ENCODE measurements around the gene ELOVL1.
"Not testable (repeated sequence)": the region's sequence is repeated elsewhere in the genome, so short reads cannot be mapped to it uniquely, and the experiment has no call there.

The ELOVL1 gene

DNA sequence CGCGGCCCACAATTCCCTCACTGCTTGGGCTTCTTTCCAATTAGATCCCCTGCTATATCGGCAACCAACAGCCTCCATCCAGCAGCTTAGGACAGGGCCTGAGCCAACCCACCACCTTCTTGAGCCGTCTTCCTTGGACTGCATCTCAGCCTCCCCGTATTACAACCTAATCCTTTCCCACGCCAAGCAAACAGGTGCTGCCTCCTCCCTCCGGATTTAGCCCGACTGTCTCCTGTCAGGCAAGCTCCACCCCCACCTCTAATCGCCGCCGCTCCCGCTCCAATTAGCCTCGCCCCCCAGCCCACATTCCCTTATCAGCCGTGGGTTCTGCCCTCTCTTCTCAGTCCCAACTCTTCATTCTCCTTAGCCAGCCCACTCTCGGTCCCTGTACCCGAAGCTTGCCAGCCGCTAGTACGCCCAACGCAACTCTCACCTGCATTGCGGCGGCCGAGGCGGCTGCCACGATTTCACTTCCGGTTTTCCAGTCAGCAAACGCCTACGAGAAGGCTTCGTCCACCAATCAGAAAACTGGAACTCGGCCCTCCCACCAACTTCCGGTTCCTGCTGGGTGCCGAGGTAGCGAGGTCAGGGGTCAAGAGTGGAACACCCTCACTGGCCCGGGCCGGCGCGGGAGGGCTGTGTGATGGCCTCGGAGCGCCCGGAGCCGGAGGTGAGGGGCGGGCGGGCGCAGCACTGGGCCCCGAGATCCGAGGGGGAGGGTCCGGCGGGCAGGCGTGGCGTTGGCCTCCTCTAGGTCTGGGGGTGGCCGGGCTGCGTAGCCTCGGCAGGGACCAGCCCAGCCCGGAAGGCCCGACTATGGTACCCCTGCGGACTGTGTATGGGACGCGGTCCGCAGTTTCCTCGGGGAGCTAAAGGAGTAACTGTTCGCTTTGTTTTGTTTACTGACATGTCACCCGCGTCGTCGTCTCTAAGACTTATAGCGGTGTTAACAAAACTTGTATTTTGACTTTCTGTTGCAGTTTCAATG, 21.8 kb upstream of the ELOVL1 start, which contains the start of the genes MED8 and SZT2:
Gene MED8 (minus strand): TSS at position 475 of the 988 bp plus-strand sequence. CDS start 36 bp downstream, at position 439.
Gene SZT2 (plus strand): TSS at position 574 of the 988 bp plus-strand sequence. CDS start 70 bp downstream, at position 644.
- Mint-ChIP-seq H3K9me3 (no peaks in the 10 kb centered on the region), H3K4me1 (peaks cover 46% of the 10 kb centered on the region), H3K27ac (peak within 1 kb of the TSS; percentile 98 to 100), H3K27me3 (no peaks in the 10 kb centered on the region), H3K4me3 (peak within 1 kb of the TSS; percentile 94 to 99)
- ATAC-seq: peak; percentile 99
- DNase-seq: peak; percentile 88 to 95

DNA sequence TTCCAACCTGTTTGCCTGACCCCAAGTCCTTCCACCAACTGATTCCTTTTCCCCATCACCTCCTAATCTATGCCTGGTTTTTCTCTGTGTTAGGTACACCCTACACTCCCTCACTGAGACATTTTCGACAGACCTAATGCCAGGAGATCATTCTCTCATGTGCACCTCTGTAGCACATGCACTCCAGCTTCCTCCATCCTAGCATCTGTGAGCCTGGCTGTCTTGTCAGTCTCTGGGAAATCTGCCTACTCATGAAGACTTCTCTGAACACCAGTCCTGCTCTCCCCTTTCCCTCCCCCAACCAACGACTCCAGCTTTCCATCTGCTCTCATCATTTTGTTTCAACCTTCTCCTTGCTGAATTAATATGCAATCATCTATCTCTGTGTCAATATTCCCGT, 20.8 kb upstream of the ELOVL1 start:
- peak overlapping the region; percentile 98 to 100 for H3K27ac Mint-ChIP-seq
- H3K4me1 Mint-ChIP-seq: peaks cover 42% of the 10 kb centered on the region
- H3K9me3 Mint-ChIP-seq: no peaks in the 10 kb centered on the region
- no peak for ATAC-seq
- H3K4me3 Mint-ChIP-seq: peak overlapping the region; percentile 94 to 99
- DNase-seq: no peak
- H3K27me3 Mint-ChIP-seq: no peaks in the 10 kb centered on the region

DNA sequence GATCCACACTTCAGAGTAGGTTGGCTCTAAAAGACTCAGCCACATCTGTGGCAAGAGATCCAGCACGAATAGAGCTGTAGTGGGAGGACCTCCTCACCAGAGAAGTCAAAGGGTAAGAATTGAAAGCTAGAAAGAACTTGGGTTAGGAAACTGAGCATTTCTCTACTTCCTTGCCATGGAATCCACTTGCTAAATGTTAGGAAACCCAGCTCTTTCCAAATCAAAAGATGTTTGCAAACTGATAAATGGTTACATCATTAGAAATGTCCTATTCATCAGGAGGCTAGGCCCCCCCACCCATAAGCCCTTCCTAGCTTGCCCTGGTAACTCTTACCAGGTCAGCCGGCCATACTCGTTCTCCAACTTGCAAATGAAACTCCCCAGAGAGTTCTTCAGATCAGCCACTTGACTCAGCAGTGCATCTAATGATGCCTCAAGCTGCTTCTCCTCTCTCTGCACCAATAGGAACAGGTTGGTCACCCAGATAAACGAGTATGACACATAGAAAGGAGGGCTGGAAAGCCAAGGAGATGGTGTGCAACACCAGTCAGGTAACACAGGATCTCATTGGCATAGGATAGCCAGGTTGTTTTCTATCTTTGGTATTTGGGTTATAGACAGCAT, 20.3 kb upstream of the ELOVL1 start:
- H3K4me3 Mint-ChIP-seq: peak overlapping the region; percentile 94 to 99
- peaks cover 39% of the 10 kb centered on the region for H3K4me1 Mint-ChIP-seq
- no peak for DNase-seq
- no peak for ATAC-seq
- no peaks in the 10 kb centered on the region for H3K9me3 Mint-ChIP-seq
- H3K27me3 Mint-ChIP-seq: no peaks in the 10 kb centered on the region
- peak overlapping the region in 1 of 2 donors; percentile 98 for H3K27ac Mint-ChIP-seq

DNA sequence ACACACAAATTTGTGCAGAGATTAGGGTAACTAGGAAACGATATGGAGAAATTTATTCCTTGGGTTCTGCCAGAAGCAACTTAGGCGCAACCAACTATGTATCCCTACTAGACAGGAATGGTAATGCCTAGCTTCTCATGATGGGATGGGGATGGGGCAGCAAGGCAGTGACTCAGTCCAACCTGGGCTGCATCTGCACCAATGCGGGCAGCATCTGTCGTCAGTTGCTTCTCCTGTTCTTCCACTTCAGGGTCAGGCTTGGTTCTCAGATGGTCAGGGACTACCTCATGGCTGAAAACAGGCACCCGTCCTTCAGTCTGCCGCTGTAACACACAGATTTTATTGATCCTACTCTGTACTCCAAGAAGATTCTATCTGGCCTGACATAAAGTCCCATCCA, 18.9 kb upstream of the ELOVL1 start:
- Mint-ChIP-seq H3K4me3 (no peak overlapping the region), H3K27me3 (no peaks in the 10 kb centered on the region), H3K4me1 (peaks cover 36% of the 10 kb centered on the region), H3K27ac (no peak overlapping the region), H3K9me3 (no peaks in the 10 kb centered on the region)
- DNase-seq (no peak), ATAC-seq (no peak)

DNA sequence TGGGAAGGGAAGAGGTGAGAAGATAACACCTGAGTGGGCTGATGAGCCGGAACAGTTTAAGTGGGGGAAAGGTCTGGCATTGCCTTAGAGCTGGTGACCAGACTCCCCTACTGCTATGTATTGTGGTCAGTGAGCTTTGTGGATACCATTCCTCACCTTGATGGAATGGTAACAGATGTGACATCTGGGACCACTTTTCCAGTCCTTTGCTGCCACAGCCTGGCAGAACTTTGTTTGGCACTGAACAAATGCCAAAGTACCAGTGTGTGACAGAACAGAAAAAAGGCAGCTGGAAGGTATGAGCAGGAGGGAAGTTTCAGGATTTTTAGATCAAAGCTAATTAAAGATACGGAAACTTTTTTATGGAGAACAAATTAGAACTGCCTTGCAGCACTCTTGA, 15.6 kb upstream of the ELOVL1 start:
- Mint-ChIP-seq H3K27me3 (no peaks in the 10 kb centered on the region), H3K27ac (no peak overlapping the region), H3K4me1 (peaks cover 24% of the 10 kb centered on the region), H3K4me3 (no peak overlapping the region), H3K9me3 (no peaks in the 10 kb centered on the region)
- ATAC-seq (no peak), DNase-seq (no peak)

DNA sequence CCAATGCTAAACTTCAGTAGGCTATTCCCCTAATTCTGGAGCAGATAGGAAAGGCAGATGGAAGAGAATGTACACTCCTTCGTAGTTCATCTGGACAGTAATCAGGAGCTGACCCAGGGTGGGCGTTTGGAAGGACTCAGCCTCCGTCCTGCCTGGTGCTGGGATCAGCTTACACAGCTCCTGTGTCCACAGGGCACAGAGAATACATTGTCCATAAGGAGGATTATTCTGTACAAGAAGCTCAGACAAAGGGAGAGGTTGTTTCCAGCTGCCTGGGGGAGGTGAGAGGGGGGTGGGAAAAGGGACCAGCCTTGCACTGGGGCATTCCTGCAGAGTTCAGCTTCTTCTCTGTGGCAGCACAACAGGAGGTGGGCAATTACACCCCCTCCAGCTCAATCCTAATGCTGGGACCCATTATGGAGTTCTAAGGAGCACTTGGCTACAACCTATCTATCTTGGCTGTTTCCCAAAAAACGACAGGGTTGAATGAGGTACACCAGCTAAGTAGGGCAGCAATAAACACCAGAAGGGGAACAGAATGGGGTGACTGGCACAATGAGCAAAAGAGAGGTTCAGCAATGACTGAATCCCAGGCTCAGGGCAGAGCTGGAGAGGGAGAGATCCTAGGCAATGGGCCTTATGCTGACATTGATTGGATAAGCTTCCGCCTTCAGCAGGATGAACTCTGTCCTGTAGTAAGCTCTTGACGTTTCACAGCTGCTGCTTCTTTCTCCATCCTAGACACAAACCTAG, 14.4 kb upstream of the ELOVL1 start:
- H3K9me3 Mint-ChIP-seq: no peaks in the 10 kb centered on the region
- no peak overlapping the region for H3K27ac Mint-ChIP-seq
- DNase-seq: no peak
- peaks cover 13% of the 10 kb centered on the region for H3K4me1 Mint-ChIP-seq
- H3K27me3 Mint-ChIP-seq: no peaks in the 10 kb centered on the region
- ATAC-seq: no peak
- no peak overlapping the region for H3K4me3 Mint-ChIP-seq

DNA sequence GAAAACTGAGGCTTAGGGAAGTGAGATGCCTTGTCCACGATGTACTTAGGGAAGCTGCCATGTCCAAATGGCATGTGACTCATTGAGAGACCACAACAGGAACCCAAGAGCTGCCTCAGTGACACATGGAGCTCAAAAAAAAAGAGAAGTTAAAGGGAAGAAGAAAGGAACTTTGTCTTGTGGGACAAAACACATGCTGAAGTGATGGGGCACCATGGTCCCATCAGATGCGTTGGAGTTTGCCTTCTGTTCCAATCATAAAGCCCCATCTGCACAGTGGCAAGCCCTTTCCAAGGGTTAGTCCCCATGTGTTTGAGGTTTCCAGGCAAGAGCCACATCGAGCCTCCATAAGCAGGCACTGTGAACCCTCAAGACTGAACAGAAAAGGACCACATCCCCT, 13.8 kb upstream of the ELOVL1 start:
- Mint-ChIP-seq H3K4me1 (peaks cover 13% of the 10 kb centered on the region), H3K27me3 (no peaks in the 10 kb centered on the region), H3K4me3 (no peak overlapping the region), H3K9me3 (no peaks in the 10 kb centered on the region), H3K27ac (no peak overlapping the region)
- ATAC-seq: no peak
- no peak for DNase-seq

DNA sequence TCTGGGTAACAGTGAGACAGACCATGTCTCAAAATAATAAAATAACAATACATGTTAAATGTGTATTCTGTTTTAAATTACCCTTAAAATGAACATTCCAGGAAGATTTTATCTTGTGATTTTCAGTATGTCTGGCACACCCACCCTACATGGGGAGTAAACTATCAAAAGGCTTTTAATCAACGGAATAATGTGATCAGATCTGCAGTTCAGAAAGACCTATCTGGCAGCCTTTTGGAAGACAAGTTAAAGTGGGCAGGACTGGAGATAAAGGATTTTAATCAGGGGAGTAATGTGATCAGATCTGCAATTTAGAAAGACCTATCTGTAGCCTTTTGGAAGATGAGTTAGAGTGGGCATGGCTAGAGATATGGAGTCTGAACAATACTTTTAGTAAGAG, 11.7 kb upstream of the ELOVL1 start:
- DNase-seq: no peak
- no peak for ATAC-seq
- H3K9me3 Mint-ChIP-seq: no peaks in the 10 kb centered on the region
- no peak overlapping the region for H3K4me3 Mint-ChIP-seq
- no peak overlapping the region for H3K27ac Mint-ChIP-seq
- peaks cover 13% of the 10 kb centered on the region for H3K4me1 Mint-ChIP-seq
- no peaks in the 10 kb centered on the region for H3K27me3 Mint-ChIP-seq

DNA sequence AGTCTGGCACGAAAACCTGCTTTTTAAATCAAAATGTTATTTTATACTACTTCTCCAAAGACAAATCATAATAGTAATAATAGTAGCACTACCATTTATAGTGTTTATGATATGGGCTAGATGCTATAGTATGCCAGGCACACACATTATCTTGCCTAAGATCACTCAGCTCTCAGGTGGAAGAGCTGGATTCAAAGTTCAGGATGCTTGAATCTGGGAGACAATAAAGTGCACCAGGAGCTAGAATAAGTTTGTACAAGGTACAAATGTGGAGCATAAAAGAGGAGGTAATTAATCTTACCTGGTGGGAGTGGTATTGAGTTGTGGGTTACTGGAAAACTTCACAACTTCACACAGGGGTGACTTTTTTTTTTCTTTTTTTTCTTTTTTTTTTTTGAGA, 10.0 kb upstream of the ELOVL1 start:
- no peak overlapping the region for H3K4me3 Mint-ChIP-seq
- no peak overlapping the region for H3K27ac Mint-ChIP-seq
- H3K4me1 Mint-ChIP-seq: peaks cover 13% of the 10 kb centered on the region
- no peak for DNase-seq
- no peaks in the 10 kb centered on the region for H3K27me3 Mint-ChIP-seq
- no peaks in the 10 kb centered on the region for H3K9me3 Mint-ChIP-seq
- ATAC-seq: no peak

DNA sequence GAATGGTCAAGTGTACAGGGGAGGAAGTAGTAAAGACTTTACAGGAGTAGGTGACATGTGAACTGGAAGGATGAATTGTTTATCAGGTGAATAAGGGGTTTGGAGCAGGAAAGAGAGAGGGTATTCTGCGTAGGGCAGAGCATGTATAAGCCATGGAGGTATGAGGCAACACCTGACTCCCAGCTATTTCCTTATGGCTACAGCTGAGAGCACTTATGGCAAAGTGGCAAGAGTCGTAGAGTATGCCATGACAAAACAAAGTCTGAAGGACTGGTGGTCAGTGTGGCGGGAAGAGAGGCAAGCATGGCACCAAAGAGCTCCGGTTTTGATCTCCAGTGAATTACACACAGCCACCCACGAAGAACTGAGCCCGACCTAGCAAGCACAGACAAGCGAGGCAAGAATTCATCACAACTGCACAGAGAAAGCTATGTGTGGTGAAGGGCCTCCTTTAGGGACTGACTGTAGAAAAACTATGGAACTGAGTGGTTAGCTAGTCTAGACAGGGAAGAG, 9.0 kb upstream of the ELOVL1 start:
- no peak overlapping the region for H3K27ac Mint-ChIP-seq
- DNase-seq: no peak
- peaks cover 9% of the 10 kb centered on the region for H3K4me1 Mint-ChIP-seq
- H3K27me3 Mint-ChIP-seq: no peaks in the 10 kb centered on the region
- no peak overlapping the region for H3K4me3 Mint-ChIP-seq
- ATAC-seq: no peak
- H3K9me3 Mint-ChIP-seq: no peaks in the 10 kb centered on the region

DNA sequence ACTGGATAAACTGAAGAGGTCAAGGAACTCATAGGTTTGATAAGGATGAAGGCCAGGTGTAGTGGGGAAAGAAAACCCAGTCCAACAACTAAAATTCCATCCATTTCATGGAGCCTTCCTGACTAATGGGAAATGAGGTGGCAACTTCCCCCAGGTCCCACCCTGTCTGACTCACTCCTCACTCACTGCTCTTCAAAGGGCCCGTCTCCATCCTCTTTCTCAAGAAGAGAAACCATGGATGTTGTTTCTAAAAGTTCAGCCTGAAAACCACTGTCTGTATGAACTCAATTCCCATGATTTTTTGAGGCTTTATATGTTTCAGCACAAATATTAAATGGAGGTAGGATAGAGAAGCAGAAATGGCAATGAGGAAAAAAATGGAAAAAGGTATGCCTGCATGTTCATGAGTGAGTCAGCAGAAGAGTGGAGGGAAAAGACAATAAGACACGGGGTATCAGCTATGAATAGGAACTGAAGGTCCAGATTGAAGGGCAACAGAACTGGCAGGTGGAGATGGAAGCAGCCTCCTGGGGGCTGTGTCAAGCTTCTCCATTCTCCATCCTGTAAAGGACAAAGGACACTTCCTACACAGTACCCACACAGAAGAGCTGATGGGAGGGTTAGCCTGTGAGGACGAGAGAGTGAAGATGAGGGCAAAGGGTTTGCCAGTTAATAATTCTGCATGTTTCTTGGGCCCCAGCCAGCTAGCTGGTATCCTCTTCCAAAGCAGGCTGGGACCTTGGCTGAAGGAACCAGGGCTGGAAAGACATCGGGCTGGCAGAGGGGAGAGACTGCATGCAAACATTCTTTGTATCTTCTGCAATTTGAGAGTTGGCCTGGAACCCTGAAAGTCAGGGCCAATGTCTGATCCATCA, 5.5 kb upstream of the ELOVL1 start:
- Mint-ChIP-seq H3K27me3 (no peaks in the 10 kb centered on the region), H3K9me3 (no peaks in the 10 kb centered on the region), H3K4me1 (peaks cover 14% of the 10 kb centered on the region), H3K27ac (no peak overlapping the region), H3K4me3 (no peak overlapping the region)
- no peak for DNase-seq
- ATAC-seq: no peak

DNA sequence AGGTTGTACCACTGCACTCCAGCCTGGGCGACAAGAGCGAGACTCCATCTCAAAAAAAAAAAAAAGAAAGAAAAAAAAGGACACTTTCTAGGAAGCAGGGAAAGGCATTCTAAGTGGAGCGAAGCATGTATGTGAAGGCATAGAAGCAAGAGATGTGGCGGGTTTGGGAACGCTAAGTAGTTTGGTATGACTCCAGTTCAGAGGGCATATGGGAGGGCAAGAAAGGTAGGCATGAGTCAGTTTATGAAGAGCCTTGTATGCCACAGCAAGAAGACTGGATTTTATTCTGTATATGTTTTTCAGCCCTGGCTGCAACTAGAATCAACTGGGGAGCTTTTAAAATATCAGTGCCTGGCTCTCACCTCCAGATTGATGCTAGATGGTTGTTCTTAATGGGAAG, 4.4 kb upstream of the ELOVL1 start:
- Mint-ChIP-seq H3K27ac (no peak overlapping the region), H3K27me3 (no peaks in the 10 kb centered on the region), H3K4me3 (no peak overlapping the region), H3K4me1 (peaks cover 18% of the 10 kb centered on the region), H3K9me3 (no peaks in the 10 kb centered on the region)
- ATAC-seq (no peak), DNase-seq (no peak)

DNA sequence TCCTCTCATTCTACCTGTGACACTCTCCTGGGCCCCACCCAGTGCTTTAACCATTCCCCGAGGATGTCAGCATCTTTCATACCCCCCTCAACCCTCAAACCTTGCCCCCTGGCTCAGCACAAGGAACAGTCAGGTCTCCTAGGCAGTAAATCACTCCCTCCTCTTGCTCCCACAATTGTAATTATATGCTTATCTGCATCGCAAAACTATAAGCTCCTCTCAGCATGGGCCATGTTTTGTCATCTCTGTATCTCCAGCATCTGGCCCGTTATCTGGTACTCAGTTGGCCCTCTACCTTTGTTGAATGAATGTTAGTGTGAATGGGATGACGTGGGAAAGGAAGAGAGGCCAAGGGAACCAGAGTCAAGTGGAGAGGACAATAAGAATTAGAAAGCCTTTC, 2.8 kb upstream of the ELOVL1 start:
- ATAC-seq (no peak), DNase-seq (no peak)
- H3K4me1 Mint-ChIP-seq: peaks cover 34% of the 10 kb centered on the region
- no peaks in the 10 kb centered on the region for H3K9me3 Mint-ChIP-seq
- H3K27me3 Mint-ChIP-seq: no peaks in the 10 kb centered on the region
- no peak overlapping the region for H3K4me3 Mint-ChIP-seq
- no peak overlapping the region for H3K27ac Mint-ChIP-seq

DNA sequence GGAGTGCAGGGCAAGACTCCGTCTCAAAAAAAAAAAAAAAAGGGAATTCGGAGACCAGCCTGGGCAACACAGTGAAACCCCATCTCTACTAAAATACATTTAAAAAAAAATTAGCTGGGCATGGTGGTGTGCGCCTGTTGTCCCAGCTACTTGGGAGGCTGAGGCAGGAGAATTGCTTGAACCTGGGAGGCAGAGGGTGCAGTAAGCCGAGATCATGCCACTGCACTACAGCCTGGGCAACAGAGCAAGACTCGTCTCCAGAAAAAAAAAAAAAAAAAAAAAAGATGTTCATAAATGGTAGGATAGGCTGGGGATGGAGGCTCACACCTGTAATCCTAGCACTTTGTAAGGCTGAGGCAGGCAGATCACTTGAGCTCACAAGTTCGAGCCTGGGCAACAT, 2.0 kb upstream of the ELOVL1 start:
- not testable (repeated sequence) for H3K9me3 Mint-ChIP-seq, DNase-seq, ATAC-seq, H3K27me3 Mint-ChIP-seq, H3K27ac Mint-ChIP-seq, H3K4me3 Mint-ChIP-seq
- H3K4me1 Mint-ChIP-seq: peaks cover 42% of the 10 kb centered on the region

DNA sequence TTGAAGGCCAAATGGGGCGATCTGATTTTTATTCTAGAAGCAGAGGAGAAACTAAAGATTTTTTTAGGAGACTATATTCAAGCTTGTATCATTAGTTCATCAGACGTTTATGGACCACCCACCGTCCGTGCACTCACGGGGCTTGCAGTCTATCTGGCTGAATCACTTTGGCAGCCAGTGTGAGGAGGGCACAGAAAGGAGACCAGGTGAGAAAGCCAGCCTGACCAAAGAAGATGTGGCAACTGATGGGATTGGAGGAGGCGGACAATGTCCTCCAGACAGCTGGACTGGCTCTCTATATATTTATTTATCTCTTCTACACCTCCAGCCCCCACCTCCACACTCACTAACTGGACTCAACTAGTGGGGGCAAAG, 822 bp upstream of the ELOVL1 start:
- Mint-ChIP-seq H3K27me3 (no peaks in the 10 kb centered on the region), H3K4me1 (peaks cover 53% of the 10 kb centered on the region), H3K9me3 (no peaks in the 10 kb centered on the region), H3K4me3 (peak overlapping the region; percentile 92 to 100), H3K27ac (peak overlapping the region; percentile 16 to 97)
- ATAC-seq (no peak), DNase-seq (no peak)

All from stimulated activated naive CD8-positive, alpha-beta T cell treated with anti-CD3 and anti-CD28 coated beads, Interleukin-15, amount 100 ng/mL, for 72 hours (primary cell).